Nephron progenitor cell (in vitro differentiated cells): Measurements from ENCODE around the gene TREM1.
"Not testable (repeated sequence)": the region's sequence is repeated elsewhere in the genome, so short reads cannot be mapped to it uniquely, and the experiment has no call there.

Experiments used
- DNase-seq: peaks from one replicate; pipeline ENCODE4 v3.0.0; 2021
- H3K27ac Mint-ChIP-seq: 2 replicates; pipeline ENCODE4 v1.8.0; 2021; ENCODE audit warnings: mild to moderate bottlenecking, moderate library complexity, mixed read lengths
- H3K27me3 Mint-ChIP-seq: 2 replicates; pipeline ENCODE4 v1.8.0; 2021; ENCODE audit warnings: mild to moderate bottlenecking, low read depth, mixed read lengths; ENCODE audit not compliant: poor library complexity
- H3K36me3 Mint-ChIP-seq: 2 replicates; pipeline ENCODE4 v1.8.0; 2021; ENCODE audit warnings: low read depth, mixed read lengths
- H3K4me1 Mint-ChIP-seq: 2 replicates; pipeline ENCODE4 v1.8.0; 2021; ENCODE audit warnings: mixed read lengths
- H3K4me3 Mint-ChIP-seq: 2 replicates; pipeline ENCODE4 v1.8.0; 2021; ENCODE audit warnings: mild to moderate bottlenecking, moderate library complexity, mixed read lengths
- H3K9me3 Mint-ChIP-seq: 2 replicates; pipeline ENCODE4 v1.8.0; 2021; ENCODE audit warnings: mild to moderate bottlenecking, moderate library complexity, mixed read lengths
- TF ChIP-seq, protein P1 (sequence below): fragments of 200-600 bp; sonication (generic); IDR thresholded peaks from 2 replicates; pipeline ENCODE4 v1.5.0; 2021; ENCODE audit warnings: antibody characterized with exemption

TREM1 gene

DNA sequence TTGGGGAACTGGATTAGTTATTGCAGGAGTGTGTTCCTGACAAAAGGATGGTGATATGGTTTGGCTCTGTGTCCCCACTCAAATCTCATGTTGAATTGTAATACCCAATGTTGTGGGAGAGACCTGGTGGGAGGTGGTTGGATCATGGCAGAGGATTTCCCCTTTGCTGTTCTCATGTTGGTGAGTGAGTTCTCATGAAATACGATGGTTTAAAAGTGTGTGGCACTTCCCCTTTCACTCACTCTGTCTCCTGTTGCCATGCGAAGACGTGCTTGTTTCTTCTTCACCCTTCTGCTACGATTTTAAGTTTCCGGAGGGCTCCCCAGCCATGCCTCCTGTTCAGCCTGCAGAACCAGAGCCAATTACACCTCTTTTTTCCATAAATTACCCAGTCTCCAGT lies 16.2 kb upstream of the TREM1 start:
- DNase-seq: no peak
- peaks cover 22% of the 10 kb centered on the region for H3K27me3 Mint-ChIP-seq
- TF ChIP-seq, protein P1, sequence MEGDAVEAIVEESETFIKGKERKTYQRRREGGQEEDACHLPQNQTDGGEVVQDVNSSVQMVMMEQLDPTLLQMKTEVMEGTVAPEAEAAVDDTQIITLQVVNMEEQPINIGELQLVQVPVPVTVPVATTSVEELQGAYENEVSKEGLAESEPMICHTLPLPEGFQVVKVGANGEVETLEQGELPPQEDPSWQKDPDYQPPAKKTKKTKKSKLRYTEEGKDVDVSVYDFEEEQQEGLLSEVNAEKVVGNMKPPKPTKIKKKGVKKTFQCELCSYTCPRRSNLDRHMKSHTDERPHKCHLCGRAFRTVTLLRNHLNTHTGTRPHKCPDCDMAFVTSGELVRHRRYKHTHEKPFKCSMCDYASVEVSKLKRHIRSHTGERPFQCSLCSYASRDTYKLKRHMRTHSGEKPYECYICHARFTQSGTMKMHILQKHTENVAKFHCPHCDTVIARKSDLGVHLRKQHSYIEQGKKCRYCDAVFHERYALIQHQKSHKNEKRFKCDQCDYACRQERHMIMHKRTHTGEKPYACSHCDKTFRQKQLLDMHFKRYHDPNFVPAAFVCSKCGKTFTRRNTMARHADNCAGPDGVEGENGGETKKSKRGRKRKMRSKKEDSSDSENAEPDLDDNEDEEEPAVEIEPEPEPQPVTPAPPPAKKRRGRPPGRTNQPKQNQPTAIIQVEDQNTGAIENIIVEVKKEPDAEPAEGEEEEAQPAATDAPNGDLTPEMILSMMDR: no peak

DNA sequence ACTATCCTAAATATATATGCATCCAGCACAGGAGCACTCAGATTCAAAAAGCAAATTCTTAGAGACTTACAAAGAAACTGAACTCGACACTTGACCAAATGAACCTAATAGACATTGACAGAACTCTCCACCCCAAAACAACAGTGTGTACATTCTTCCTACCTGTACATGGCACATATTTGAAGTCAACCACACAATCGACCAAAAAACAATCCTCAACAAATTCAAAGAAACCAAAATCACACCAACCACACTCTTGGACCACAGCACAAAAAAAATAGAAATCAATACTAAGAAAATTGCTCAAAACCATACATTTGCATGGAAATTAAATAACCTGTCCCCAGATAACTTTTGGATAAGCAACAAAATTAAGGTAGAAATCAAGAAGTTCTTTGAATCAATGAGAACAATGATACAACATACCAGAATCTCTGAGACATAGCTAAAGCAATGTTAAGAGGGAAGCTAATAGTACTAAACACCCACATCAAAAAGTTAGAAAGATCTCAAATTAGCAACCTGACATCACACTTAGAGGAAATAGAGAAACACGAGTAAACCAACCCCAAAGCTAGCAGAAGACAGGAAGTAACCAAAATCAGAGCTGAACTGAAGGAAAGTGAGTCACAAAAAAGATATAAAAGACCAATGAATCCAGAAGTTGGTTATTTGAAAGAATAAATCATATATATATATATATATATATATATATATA lies 12.5 kb upstream of the TREM1 start:
- TF ChIP-seq, protein P1: no peak
- no peak overlapping the region for H3K4me3 Mint-ChIP-seq
- DNase-seq: no peak
- peaks cover 55% of the 10 kb centered on the region for H3K9me3 Mint-ChIP-seq
- H3K36me3 Mint-ChIP-seq: no peaks in the 10 kb centered on the region
- H3K27me3 Mint-ChIP-seq: peaks cover 8% of the 10 kb centered on the region
- H3K4me1 Mint-ChIP-seq: no peaks in the 10 kb centered on the region
- H3K27ac Mint-ChIP-seq: no peak overlapping the region

More for the DNA sequence above, 16.2 kb upstream of the TREM1 start:
- Mint-ChIP-seq H3K9me3 (peaks cover 43% of the 10 kb centered on the region), H3K4me3 (no peak overlapping the region), H3K27ac (no peak overlapping the region), H3K36me3 (no peaks in the 10 kb centered on the region), H3K4me1 (no peaks in the 10 kb centered on the region)

DNA sequence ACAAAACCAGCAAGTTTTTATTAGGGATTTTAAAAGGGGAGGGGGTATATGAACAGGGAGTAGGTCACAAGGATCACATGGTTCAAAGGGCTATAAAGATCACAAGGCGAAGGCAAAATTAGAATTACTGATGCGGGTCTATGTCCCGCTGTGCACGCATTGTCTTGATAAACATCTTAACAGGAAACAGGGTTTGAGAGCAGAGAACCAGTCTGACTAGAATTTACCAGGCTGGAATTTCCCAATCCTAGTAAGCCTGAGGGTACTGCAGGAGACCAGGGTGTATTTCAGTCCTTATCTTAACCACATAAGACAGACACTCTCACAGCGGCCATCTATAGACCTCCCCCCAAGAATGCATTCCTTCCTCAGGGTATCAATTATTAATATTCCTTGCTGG lies 10.8 kb upstream of the TREM1 start:
- not testable (repeated sequence) for H3K4me1 Mint-ChIP-seq, H3K36me3 Mint-ChIP-seq, H3K27me3 Mint-ChIP-seq, H3K4me3 Mint-ChIP-seq, H3K27ac Mint-ChIP-seq, DNase-seq
- H3K9me3 Mint-ChIP-seq: peaks cover 49% of the 10 kb centered on the region

DNA sequence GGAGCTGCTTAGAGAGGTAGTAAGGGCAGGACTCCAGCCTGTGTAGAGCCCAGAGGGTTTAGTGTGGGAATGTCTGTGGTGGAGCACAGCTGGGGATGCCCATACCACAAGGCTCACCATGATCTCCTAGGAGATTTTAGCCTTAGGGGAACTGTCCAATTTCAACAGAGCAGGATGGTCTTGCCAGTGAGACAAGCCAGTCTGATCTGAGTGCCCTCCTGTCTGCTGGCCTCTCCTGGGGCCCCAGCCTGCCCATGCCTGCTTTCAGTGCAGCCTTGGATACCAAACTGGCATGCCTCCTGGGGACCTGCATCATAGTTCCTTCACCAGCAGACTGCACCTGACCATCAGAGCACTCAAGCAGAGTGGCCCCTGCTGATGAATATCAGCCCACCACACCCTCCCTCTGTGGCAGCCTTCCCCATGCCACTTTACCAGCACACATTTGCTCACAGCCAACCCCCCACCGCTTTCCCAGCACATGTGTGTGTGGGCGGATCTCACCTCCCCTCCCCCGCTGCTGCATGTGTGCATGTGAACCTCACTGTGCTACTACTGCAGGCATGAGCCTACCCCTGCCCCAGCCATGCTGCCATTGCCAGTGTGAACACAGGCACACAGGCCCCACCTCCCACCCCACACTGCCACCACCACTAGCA lies 7.9 kb upstream of the TREM1 start:
- Mint-ChIP-seq H3K36me3 (no peaks in the 10 kb centered on the region), H3K9me3 (peaks cover 30% of the 10 kb centered on the region), H3K4me3 (no peak overlapping the region), H3K27me3 (peaks cover 3% of the 10 kb centered on the region), H3K27ac (no peak overlapping the region), H3K4me1 (peaks cover 24% of the 10 kb centered on the region)
- TF ChIP-seq, protein P1: no peak
- DNase-seq: peak; percentile 18

DNA sequence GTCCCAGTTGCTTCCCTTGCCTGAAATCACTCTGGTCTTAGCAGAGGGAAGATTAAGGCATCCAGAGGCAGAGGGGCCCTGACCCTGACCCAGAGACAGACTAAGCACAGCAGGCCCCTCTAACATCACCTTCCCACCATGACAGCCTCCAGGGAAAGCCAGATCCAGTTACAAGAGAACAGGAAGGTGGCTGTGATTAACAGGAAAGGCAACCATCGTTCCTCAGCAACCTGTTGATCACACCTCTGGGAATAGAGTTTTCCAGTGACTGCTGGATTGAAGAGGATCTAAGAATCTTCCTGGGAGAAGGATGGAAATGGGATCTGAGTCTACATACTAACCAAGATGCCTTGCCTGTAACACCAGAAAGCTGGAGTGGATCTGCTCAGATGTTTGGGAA lies 5.2 kb upstream of the TREM1 start:
- Mint-ChIP-seq H3K27me3 (peaks cover 3% of the 10 kb centered on the region), H3K36me3 (no peaks in the 10 kb centered on the region), H3K9me3 (peaks cover 6% of the 10 kb centered on the region), H3K4me3 (no peak overlapping the region), H3K27ac (peak overlapping the region; percentile 70), H3K4me1 (peaks cover 24% of the 10 kb centered on the region)
- TF ChIP-seq, protein P1: no peak
- DNase-seq: no peak

DNA sequence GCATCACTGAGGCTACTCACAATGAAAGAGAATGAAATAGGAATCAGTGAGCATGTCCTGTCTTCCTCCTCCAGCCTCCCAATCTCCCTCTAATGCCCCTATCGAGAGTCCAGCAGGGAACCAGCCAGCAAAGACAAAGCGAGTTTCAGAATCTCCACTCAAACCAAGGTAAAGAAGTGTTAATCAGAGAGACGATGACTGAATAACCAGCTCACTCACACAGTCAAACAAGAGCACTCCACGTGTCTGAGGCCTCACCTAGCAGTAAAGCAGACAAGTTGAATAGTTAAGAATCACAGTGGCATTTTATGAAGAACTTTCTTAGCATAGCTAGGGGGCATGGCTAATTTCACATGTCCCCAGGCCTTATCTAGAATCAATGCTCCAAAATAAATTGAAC lies 3.3 kb upstream of the TREM1 start:
- Mint-ChIP-seq H3K27ac (no peak overlapping the region), H3K9me3 (no peaks in the 10 kb centered on the region), H3K36me3 (no peaks in the 10 kb centered on the region), H3K4me1 (peaks cover 42% of the 10 kb centered on the region), H3K27me3 (peaks cover 3% of the 10 kb centered on the region), H3K4me3 (no peak overlapping the region)
- TF ChIP-seq, protein P1: no peak
- no peak for DNase-seq
